NCI-H1048 (cell line): Measurements from ENCODE around the gene AK5.

Source experiments
- DNase-seq: peaks from one replicate; lab custom pipeline; 2025; lab: John Stamatoyannopoulos, UW

Gene AK5

GRCh38 chr1:77438236-77438913, 156.6 kb downstream of the AK5 start:
- DNase-seq, result no peak

- DNase-seq, result no peak
Observed at GRCh38 chr1:77446841-77447555, 165.2 kb downstream of the AK5 start.

GRCh38 chr1:77447669-77448068, 165.8 kb downstream of the AK5 start:
- DNase-seq, result peak; percentile 86

GRCh38 chr1:77459881-77460280, 178.1 kb downstream of the AK5 start:
- DNase-seq, result no peak

GRCh38 chr1:77461691-77462090, 179.9 kb downstream of the AK5 start:
- no peak for DNase-seq

GRCh38 chr1:77463216-77463615, 181.4 kb downstream of the AK5 start:
- DNase-seq, result no peak

- DNase-seq, result no peak
Observed at GRCh38 chr1:77465139-77465538, 183.3 kb downstream of the AK5 start.

GRCh38 chr1:77465922-77466321, 184.1 kb downstream of the AK5 start:
- DNase-seq, result no peak

- DNase-seq, result no peak
Observed at GRCh38 chr1:77467021-77467595, 185.3 kb downstream of the AK5 start.

- no peak for DNase-seq
Observed at GRCh38 chr1:77467741-77468140, 185.9 kb downstream of the AK5 start.

- DNase-seq, result no peak
Observed at GRCh38 chr1:77468257-77468948, 186.6 kb downstream of the AK5 start.

GRCh38 chr1:77468949-77469710, 187.3 kb downstream of the AK5 start:
- DNase-seq, result no peak

GRCh38 chr1:77471691-77472090, 189.9 kb downstream of the AK5 start:
- DNase-seq, result no peak

GRCh38 chr1:77473690-77474089, 191.9 kb downstream of the AK5 start:
- DNase-seq, result no peak

GRCh38 chr1:77475641-77476040, 193.8 kb downstream of the AK5 start:
- DNase-seq, result no peak

- no peak for DNase-seq
Observed at GRCh38 chr1:77476475-77476874, 194.7 kb downstream of the AK5 start.

- DNase-seq, result no peak
Observed at GRCh38 chr1:77484334-77484733, 202.5 kb downstream of the AK5 start.

- no peak for DNase-seq
Observed at GRCh38 chr1:77484926-77485325, 203.1 kb downstream of the AK5 start.

- no peak for DNase-seq
Observed at GRCh38 chr1:77487631-77488030, 205.8 kb downstream of the AK5 start.

- DNase-seq, result no peak
Observed at GRCh38 chr1:77489910-77490309, 208.1 kb downstream of the AK5 start.

GRCh38 chr1:77494026-77494425, 212.2 kb downstream of the AK5 start:
- no peak for DNase-seq

GRCh38 chr1:77498918-77499317, 217.1 kb downstream of the AK5 start:
- DNase-seq, result no peak
